GM12801 (cell line): ENCODE measurements around the gene DCAF8L2.

Experiments used
- TF ChIP-seq, protein P1 (sequence below): IDR thresholded peaks from one replicate; pipeline ENCODE4 v1.5.1; 2011; ENCODE audit warnings: control low read depth; ENCODE audit not compliant: insufficient read length; ENCODE audit errors: extremely low read depth

Gene DCAF8L2

DNA sequence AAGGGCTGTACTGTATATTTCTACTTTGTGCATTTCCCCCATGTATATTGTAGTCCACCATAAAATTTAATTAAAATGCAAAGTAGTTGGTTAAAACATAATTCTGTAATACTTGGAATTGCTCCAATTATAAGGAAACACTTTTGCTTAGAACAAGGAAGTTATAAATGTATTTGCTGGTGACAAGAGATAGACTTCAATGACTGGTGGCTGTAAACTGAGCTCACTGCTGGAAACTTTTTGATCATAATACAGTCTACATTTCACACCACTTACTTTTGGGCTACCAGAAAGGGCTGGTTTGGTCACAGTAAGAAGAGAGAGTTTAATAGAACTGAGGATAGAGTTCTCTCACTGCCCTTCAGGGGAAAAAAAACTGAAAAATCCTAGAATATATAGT, 32.7 kb downstream of the DCAF8L2 start:
- TF ChIP-seq, protein P1, sequence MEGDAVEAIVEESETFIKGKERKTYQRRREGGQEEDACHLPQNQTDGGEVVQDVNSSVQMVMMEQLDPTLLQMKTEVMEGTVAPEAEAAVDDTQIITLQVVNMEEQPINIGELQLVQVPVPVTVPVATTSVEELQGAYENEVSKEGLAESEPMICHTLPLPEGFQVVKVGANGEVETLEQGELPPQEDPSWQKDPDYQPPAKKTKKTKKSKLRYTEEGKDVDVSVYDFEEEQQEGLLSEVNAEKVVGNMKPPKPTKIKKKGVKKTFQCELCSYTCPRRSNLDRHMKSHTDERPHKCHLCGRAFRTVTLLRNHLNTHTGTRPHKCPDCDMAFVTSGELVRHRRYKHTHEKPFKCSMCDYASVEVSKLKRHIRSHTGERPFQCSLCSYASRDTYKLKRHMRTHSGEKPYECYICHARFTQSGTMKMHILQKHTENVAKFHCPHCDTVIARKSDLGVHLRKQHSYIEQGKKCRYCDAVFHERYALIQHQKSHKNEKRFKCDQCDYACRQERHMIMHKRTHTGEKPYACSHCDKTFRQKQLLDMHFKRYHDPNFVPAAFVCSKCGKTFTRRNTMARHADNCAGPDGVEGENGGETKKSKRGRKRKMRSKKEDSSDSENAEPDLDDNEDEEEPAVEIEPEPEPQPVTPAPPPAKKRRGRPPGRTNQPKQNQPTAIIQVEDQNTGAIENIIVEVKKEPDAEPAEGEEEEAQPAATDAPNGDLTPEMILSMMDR: no peak

DNA sequence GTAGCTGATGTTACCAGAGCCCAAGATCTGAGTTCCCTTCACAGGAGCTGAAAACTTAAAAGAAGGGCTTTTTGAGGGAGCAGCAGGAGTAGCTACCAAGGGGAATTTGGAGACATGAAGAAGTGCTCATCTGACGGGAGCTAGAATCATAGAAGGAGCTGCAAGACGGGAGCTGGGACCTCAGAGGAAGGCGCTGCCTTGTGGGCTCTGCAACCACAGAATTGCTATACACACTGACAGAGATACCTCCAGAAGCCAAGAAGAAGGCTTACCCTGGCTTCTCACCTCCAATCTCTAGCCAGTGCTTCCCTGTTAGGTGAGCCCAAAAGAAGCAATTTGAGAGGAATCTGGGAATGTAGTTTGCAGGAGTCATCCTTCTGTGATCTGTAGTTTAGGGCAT, 35.9 kb downstream of the DCAF8L2 start:
- TF ChIP-seq, protein P1: no peak

DNA sequence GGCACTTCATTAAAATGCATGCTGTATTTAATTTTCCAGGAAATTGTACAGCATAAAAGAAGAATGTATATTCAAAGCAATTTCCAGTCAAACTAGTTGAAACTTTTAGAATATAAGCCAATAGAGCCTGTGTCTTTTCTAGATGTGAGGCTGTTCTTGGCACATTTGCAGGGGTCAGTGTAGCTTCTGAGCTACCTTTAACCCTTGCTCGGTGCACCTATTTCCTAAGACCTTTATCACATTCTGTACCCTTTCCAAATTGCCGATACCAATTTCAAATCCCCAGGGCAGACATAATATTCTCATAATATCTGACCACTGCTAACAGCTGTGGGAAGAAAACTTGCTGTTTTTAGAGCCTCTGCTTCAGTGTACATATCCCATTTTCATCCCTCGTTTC, 43.2 kb downstream of the DCAF8L2 start:
- TF ChIP-seq, protein P1: no peak

DNA sequence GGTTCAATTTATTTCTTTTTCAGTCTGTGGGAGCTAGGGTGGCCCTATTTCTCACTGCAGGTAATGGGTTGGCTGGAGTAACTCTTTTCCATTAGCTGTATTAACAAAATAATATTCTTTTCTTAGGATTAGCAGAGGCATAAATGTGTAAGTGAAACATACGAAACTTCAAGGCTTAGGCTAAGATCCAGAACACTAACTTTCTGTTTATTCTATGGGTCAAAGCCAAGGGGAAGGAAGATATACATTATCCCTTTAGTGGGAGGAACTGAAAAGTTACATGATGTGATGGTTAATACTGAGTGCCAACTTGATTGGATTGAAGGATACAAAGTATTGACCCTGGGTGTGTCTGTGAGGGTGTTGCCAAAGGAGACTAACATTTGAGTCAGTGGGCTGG, 66.4 kb downstream of the DCAF8L2 start:
- TF ChIP-seq, protein P1: no peak

DNA sequence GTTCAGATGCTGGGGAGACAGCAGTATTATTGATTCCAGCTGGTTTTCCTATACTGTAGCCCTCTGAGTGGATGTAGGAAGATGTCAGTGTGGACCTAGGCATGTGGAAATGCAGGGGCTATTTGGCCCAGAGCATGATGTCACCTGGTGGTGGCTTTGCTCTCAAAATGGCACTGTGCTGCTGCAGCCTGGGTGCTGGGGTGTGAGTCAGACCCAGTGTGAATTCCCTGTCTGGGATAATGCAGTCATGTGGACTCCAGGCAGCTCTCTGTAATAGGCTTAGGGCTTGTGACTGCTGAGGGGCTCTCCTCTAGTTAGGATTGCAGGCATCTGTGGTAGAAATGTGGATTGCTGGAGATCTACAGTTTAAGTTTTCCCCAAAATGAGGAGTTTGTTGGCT, 70.7 kb downstream of the DCAF8L2 start:
- TF ChIP-seq, protein P1: no peak

DNA sequence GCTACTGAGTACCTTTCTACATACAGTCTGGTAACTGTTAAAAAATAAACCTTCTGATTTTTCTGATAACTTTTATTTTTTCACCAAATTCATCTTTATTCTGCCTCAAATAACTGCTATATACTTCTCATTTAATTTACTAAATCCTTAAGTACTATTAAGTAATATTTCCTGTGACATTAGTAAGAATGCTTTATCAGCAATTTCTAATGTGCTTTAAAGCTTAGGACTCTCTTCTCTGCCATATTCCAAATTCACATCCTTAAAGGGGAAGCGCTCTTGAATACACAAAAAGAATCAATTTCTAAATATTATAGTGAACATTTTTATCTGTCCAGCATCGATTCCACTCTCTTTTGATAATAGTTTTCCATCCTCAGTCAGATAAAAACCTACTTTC, 81.1 kb downstream of the DCAF8L2 start:
- TF ChIP-seq, protein P1: no peak

DNA sequence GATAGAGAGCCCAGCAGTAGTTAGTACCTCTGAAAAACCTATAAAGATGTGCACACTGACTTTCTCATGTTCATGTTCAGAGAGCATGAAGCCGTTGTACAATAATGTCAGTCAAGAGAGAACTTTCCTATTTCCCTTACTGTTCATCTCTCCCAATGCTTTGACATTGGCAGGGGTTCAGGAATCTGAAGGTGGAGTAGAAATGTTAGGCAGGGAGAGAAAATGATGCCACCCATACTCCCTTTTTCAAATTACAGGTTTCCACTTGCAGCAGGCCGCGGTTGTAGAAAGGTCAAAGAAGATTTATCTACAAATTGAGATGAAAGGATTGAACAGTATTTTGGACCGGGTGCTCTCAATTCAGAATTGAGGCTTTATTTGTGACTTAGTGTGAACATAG, 84.3 kb downstream of the DCAF8L2 start:
- TF ChIP-seq, protein P1: no peak

DNA sequence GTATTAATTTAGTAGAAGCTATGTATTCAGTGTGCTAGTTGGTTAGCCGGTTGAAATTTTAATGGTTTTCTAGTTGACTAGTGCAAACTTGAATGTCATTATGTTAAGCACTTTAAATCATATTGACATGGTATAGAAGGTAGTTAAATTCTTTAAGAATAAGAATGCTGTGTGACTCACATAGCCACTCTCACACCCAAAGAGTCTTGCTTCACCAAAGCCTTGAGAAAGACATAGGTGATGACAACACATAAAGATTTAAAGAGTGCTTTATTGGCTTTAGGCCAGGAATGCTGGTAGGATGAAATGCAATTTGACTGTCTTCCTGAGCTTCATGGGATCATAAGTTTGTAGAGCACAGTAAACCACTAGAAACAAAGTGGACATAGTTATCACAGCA, 85.3 kb downstream of the DCAF8L2 start:
- TF ChIP-seq, protein P1: no peak
